Measurements from ENCODE around the gene TAF4. TPM values are rescaled to one million over a fixed set of nuclear protein-coding genes. Genes with fewer than 3 reads are reported as not detected.

The TAF4 gene
- total RNA-seq, 4 donors from 2014 or later, result 6.2 to 37.6 (median 10.7) TPM

DNA sequence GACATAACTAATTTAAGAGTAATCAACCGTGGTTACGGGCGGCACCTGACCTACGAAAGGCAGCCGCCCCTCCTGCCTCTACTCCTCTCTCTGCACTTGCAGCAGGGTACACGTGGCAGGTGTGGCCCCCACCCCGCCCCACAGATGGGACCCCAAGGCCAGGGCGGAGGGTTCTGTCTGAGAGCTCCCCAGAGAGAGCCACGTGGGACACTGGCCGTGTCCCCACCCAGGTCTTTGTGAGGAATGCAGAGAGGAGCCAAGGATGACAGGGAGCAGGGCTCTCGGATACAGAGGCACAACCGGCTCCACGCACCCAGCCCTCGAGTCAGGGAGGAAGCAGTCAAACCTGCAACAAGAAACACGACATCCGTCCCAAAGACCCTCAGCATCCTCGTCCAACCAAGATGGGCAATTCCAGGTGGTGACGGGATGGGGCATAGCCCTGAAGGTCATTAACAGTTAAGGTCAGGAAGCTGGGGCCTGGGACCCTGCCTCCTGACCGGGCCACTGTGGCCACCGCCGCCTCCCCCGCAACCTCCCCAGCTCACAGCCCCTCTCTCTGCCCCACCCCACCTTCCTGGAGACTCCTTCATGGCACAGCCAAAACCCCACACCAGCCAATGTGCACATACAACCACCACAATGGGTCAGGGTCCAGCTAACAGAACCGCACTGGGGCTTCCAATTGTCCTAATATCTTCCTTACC is 47.1 kb downstream of the TAF4 start:
- no peak for TF ChIP-seq POLR2A (IDR thresholded peaks at IDR 0.05)
- TF ChIP-seq, protein P1, sequence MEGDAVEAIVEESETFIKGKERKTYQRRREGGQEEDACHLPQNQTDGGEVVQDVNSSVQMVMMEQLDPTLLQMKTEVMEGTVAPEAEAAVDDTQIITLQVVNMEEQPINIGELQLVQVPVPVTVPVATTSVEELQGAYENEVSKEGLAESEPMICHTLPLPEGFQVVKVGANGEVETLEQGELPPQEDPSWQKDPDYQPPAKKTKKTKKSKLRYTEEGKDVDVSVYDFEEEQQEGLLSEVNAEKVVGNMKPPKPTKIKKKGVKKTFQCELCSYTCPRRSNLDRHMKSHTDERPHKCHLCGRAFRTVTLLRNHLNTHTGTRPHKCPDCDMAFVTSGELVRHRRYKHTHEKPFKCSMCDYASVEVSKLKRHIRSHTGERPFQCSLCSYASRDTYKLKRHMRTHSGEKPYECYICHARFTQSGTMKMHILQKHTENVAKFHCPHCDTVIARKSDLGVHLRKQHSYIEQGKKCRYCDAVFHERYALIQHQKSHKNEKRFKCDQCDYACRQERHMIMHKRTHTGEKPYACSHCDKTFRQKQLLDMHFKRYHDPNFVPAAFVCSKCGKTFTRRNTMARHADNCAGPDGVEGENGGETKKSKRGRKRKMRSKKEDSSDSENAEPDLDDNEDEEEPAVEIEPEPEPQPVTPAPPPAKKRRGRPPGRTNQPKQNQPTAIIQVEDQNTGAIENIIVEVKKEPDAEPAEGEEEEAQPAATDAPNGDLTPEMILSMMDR (IDR thresholded peaks at IDR 0.05), result no peak
- Histone ChIP-seq H3K4me1 (peaks cover 0 to 8% of the 10 kb centered on the region in 2 donors), H3K36me3 (no peaks in the 10 kb centered on the region), H3K27me3 (no peaks in the 10 kb centered on the region), H3K27ac (no peak overlapping the region), H3K4me3 (no peak overlapping the region), H3K9me3 (no peaks in the 10 kb centered on the region)
- DNase-seq, result no peak
- intact Hi-C loops (cut with DNase I; ENCODE audit: low total_unique reads), result loop anchor here (10.0 kb wide), 2 partner anchors 136 to 396 kb away; no protein-coding TSS in a partner anchor

DNA sequence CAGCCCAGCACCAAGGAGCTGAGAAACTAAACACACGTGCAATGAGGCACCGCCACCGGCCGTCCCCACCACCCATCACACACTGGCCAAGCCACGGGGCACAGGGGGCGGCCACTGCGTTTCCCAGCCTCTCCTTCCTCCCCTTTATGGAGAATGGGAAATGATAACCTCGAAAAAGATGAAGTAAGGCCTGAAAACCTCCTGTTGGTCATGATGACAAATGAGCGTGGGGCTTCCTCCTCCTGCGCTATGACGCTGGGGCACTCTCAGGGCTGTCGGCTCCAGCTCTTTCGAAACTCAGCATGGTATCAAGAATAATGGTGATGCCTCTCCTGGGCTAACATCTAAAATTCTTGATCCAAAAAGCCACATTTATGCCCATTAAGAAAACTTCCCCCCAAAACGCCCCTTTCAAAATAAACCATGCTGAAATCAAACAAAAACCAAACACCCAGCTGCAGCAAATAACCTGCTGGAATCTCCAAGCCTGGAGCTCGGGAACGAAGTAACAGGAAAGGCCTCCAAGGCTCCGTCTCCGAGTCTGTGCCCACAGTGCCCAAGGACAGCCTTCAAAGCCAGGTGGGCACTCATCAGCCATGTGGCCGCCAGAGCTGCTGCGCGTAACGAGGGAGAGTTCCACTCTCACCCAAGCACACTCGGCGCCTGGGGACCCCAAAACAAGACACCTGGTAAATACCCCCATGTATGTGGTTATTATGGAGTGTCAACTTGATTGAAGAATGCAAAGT is 50.0 kb downstream of the TAF4 start:
- Histone ChIP-seq H3K36me3 (no peaks in the 10 kb centered on the region), H3K27ac (no peak overlapping the region), H3K4me3 (no peak overlapping the region), H3K9me3 (no peaks in the 10 kb centered on the region), H3K4me1 (peaks cover 0 to 8% of the 10 kb centered on the region in 2 donors), H3K27me3 (no peaks in the 10 kb centered on the region)
- TF ChIP-seq POLR2A (IDR thresholded peaks at IDR 0.05), result no peak
- TF ChIP-seq, protein P1 (IDR thresholded peaks at IDR 0.05), result no peak
- intact Hi-C loops (cut with DNase I; ENCODE audit: low total_unique reads), result loop anchor here (10.0 kb wide), 2 partner anchors 139 to 399 kb away; no protein-coding TSS in a partner anchor
- DNase-seq, result no peak

DNA sequence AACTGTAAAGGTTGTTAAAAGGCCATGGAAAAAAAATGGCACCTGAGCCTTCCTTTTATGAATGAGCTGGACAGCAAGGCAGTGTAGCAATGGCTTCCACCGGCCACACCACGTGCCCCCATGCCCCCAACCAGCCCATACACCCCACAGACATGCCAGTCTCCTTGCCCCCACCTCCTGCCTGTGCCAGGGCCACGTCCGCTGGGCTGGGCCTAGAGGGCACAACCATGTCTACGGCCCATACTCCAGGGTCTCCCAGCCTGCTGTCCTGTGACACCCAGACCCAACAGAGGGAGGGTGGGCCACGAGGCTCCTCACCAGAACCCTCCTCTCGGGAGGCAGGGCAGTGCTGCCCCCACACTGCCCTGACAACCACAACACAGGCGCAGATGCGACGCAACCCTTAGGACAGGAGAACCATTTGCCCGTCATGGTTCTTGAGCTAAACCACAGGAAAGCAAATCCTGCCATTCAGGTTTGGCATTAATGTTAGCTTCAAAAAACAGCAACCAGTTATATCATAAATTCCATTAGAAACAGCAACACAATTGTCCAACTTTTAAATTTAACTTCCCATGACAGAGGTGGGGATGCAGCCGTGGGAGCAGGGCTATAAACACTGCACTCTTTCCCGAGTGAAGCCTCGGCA is 50.7 kb downstream of the TAF4 start:
- TF ChIP-seq, protein P1 (IDR thresholded peaks at IDR 0.05), result no peak
- no peak for TF ChIP-seq POLR2A (IDR thresholded peaks at IDR 0.05)
- DNase-seq, result no peak
- Histone ChIP-seq H3K4me3 (no peak overlapping the region), H3K27me3 (no peaks in the 10 kb centered on the region), H3K36me3 (no peaks in the 10 kb centered on the region), H3K4me1 (peaks cover 0 to 8% of the 10 kb centered on the region in 2 donors), H3K9me3 (no peaks in the 10 kb centered on the region), H3K27ac (no peak overlapping the region)
- intact Hi-C loops (cut with DNase I; ENCODE audit: low total_unique reads), result loop anchor here (10.0 kb wide), 2 partner anchors 140 to 400 kb away; no protein-coding TSS in a partner anchor

DNA sequence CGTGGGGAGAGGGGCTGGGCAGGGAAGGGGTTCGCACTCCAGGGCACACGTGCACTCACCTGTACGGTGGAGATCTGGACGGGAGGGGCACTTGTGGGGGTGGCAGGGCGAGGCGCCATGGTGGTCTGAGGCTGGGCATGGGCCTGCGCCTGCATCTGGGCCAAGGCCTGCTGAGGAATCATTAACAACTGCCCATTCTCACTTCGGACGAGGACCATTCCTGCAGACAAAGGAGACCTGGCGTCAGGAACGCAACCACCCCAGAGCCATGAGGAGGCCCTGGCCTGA is 51.2 kb downstream of the TAF4 start:
- intact Hi-C loops (cut with DNase I; ENCODE audit: low total_unique reads), result loop anchor here (10.0 kb wide), 2 partner anchors 140 to 400 kb away; no protein-coding TSS in a partner anchor
- no peak for DNase-seq
- Histone ChIP-seq H3K27ac (no peak overlapping the region), H3K27me3 (no peaks in the 10 kb centered on the region), H3K9me3 (no peaks in the 10 kb centered on the region), H3K4me1 (peaks cover 0 to 8% of the 10 kb centered on the region in 2 donors), H3K4me3 (no peak overlapping the region), H3K36me3 (no peaks in the 10 kb centered on the region)
- TF ChIP-seq POLR2A (IDR thresholded peaks at IDR 0.05), result no peak
- TF ChIP-seq, protein P1 (IDR thresholded peaks at IDR 0.05), result no peak
